Fibroblast of the aortic adventitia (primary cell): Measurements from ENCODE around the gene ADGRF3. TPM values are rescaled to one million over a fixed set of nuclear protein-coding genes. Genes with fewer than 3 reads are reported as not detected.
"Not testable (repeated sequence)": the region's sequence is repeated elsewhere in the genome, so short reads cannot be mapped to it uniquely, and the experiment has no call there.

Source experiments
- DNase-seq: peaks from one replicate; pipeline ENCODE4 v3.0.0-alpha.2; 2010; ENCODE audit warnings: low read depth
- H3K4me3 ChIP-seq: 2 replicates; pipeline ENCODE4 v1.5.1; 2011; ENCODE audit warnings: low read depth, mild to moderate bottlenecking, control low read depth, low read length, moderate library complexity
- total RNA-seq: library from RNA; depleted of rRNA; stranded (reverse); fragments of >200 nt; gene quantifications from 2 replicates; pipeline ENCODE4 v1.2.3, GENCODE V29; 2012; ENCODE audit warnings: low replicate concordance
- TF ChIP-seq, protein P1 (sequence below): IDR thresholded peaks from 2 replicates; pipeline ENCODE4 v1.5.1; 2011; ENCODE audit warnings: mild to moderate bottlenecking, low read length, control low read depth, inconsistent platforms; ENCODE audit not compliant: insufficient read depth

Gene ADGRF3
- total RNA-seq, 1 donor: 0.09 TPM

DNA sequence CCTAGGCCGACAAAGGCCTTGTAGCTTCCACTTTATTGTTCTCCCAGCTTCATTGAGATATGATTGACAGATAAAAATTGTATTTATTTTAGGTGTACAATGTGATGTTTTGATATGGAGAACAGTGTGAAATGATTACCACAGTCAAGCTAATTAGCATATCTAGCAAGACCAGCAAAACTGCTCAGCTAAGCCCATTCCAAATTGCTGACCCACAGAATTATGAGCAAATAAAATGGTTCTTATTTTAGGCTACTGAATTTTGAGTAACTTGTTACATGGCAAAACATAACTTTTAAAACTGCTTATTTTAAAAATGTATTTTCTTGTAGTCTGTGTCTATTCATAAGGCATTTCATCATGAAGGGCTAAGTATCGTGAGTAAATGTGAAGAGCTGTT, 9.3 kb downstream of the ADGRF3 start:
- H3K4me3 ChIP-seq: no peak overlapping the region
- no peak for DNase-seq
- TF ChIP-seq, protein P1, sequence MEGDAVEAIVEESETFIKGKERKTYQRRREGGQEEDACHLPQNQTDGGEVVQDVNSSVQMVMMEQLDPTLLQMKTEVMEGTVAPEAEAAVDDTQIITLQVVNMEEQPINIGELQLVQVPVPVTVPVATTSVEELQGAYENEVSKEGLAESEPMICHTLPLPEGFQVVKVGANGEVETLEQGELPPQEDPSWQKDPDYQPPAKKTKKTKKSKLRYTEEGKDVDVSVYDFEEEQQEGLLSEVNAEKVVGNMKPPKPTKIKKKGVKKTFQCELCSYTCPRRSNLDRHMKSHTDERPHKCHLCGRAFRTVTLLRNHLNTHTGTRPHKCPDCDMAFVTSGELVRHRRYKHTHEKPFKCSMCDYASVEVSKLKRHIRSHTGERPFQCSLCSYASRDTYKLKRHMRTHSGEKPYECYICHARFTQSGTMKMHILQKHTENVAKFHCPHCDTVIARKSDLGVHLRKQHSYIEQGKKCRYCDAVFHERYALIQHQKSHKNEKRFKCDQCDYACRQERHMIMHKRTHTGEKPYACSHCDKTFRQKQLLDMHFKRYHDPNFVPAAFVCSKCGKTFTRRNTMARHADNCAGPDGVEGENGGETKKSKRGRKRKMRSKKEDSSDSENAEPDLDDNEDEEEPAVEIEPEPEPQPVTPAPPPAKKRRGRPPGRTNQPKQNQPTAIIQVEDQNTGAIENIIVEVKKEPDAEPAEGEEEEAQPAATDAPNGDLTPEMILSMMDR: no peak

DNA sequence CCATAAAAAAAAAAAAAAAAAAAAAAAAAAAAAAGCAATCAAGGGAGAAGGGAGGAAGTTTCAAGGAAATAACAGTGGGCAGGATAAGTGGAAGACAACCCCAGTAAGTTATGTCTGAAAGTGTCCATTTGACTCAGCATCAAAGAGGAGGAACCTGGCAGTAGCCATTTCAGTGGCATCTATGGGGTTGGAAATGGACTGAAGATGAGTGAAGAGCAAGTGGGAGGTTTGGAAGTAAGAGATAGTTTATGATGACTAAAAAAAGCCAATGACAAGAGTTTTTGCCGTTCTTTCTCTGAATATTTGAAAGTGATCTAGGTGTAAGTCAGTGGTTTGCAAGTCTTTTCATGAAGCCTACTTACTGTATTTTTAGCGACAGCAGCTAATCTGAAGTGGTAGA, 9.9 kb downstream of the ADGRF3 start:
- DNase-seq: no peak
- TF ChIP-seq, protein P1: no peak
- no peak overlapping the region for H3K4me3 ChIP-seq

DNA sequence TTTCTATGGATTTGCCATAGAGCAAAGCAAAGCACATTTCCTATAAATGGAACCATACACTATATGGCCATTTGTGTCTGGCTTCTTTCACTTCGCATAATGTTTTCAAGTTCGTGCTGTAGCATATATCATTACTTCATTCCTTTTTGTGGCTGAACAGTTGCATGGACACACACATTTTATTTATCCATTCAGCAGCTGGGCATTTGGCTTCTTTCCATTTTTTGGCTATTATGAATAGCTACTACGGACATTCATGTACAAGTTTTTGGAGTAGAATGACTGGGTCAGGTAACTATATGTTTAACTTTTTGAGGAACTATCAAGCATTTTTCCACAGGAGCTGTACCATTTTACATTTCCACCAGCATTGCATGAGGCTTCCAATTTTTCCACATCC, 11.4 kb downstream of the ADGRF3 start:
- DNase-seq: peak; percentile 20
- no peak overlapping the region for H3K4me3 ChIP-seq
- TF ChIP-seq, protein P1: no peak

DNA sequence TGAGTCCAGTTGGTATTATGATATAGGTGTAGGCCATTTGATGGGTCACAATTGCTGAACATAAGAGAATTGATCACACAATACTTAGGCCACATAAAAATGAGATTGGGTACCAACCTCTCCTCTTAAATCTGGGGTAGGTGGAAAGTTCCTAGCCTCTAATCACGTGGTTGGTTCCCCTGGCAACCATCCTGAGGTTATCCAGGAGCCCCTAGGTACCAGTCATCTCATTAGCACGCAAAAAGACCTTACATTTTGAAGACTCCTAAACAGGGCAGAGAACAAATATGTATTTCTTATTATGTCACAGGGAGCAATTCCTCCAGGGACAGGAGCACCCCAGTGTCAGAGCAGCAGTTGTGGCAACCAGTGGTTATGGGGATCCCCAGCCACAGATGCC, 13.3 kb downstream of the ADGRF3 start:
- DNase-seq: no peak
- no peak overlapping the region for H3K4me3 ChIP-seq
- TF ChIP-seq, protein P1: no peak

DNA sequence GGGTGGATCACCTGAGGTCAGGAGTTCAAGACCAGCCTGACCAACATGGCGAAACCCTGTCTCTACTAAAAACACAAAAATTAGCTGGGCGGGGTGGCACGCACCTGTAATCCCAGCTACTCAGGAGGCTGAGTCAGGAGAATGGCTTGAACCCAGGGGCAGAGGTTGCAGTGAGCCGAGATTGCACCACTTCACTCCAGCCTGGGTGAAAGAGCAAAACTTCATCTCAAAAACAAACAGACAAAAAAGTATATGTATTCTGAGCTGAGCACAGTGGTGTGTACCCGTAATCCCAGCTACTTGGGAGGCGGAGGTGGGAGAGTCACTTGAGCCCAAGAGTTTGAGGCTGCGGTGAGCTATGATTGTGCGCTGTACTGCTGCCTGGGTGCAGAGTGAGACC, 15.3 kb downstream of the ADGRF3 start:
- H3K4me3 ChIP-seq, DNase-seq: not testable (repeated sequence)

DNA sequence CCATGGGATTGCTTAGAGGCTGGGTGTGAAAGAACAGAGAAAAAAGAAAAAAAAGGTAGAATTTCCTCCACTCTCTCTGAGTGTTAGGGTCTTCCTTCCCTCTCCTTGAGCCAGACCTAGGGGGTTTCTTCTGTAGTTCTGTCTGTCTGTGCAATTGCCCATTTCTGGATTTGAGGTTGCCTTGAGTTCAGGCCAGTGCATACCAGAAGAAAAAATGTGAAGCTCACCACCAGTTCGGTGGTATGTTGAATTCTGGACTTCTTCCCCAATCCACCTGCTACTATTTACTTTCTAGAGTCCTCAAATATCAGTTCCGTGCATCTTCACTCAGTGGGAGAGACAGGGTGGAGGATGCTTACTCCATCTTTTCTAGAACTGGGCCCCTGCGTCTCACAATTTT, 16.0 kb downstream of the ADGRF3 start:
- TF ChIP-seq, protein P1: no peak
- no peak for DNase-seq

DNA sequence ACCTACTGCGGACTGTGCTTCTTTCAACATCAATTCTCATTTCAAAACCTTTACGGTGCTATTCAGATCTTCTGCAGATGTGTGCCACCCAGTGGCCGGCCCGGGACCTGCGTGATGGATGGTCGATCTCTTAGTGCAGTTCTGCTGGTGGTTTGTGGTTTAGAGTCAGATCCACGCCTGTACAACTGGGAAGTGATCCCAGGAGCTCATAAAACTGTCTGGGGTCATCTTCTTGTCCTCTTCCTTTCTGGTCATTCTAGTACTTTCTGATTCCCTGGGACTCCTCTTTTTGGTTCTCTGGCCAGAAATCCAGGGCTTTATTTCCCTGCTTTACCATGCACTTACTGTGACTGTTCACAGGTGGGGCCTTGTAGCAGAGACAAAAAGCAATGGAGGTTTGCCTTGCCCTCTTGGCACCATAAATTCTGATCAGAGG, 16.5 kb downstream of the ADGRF3 start:
- DNase-seq: peak; percentile 82
- TF ChIP-seq, protein P1: peak; percentile 95
- no peak overlapping the region for H3K4me3 ChIP-seq

More for the DNA sequence above, 16.0 kb downstream of the ADGRF3 start:
- H3K4me3 ChIP-seq: no peak overlapping the region

DNA sequence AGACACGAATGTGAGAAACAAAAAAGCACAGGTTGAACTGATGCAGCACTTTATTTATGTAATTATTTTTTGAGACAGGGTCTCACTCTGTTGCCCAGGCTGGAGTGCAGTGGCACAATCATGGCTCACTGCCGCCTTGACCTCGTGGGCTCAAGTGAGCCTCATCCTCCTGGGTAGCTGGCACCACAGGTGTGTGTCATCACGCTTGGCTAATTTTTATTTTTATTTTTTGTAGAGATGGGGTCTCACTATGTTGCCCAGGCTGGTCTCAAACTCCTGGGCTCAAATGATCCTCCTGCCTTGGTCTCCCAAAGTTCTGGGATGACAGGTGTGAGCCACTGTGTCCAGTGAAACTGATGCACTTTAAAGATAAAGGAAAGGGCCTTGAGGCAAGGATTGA, 17.5 kb downstream of the ADGRF3 start:
- DNase-seq, H3K4me3 ChIP-seq: not testable (repeated sequence)
